A549 (cell line): ENCODE results near the gene RPA3. TPM values are rescaled to one million over a fixed set of nuclear protein-coding genes. Genes with fewer than 3 reads are reported as not detected.
A peak's percentile ranks its signal among the peaks of the same experiment; 100 is the strongest.

Experiments used
- ATAC-seq, 2 experiments: fragments of 200-7000 bp in 1 of 2; fragments of >200 bp in 1 of 2; cut with Nextera tagmentation in 1 of 2; cut with Tn5 transposase in 1 of 2; 3 replicates each; pipeline versions ENCODE4 v1.8.0 to v1.9.1; 2018 to 2020; ENCODE audit warnings: mild to moderate bottlenecking in 1 of 2, moderate library complexity in 1 of 2
- CTCF ChIA-PET: fragments of 300-600 bp; sonication (Branson Sonifier 250); formaldehyde crosslinking; extraction: SDS; loops from one replicate; lab custom pipeline; 2021; ENCODE audit warnings: antibody characterized with exemption, inconsistent platforms; lab: Yijun Ruan, JAX
- POLR2A ChIA-PET: fragments of 350-600 bp; formaldehyde crosslinking; extraction: SDS; loops from one replicate; lab custom pipeline; 2021; ENCODE audit warnings: antibody characterized with exemption, inconsistent platforms; lab: Yijun Ruan, JAX
- DNase-seq, 2 experiments: peaks; one replicate each; pipeline versions ENCODE4 v3.0.0 to v3.0.0-alpha.2; 2011 to 2016; ENCODE audit warnings: low read depth in 1 of 2, low spot score in 1 of 2
- FAIRE-seq: peaks from 2 replicates; lab custom pipeline; 2011; peaks lifted over from hg19 to GRCh38; lab: Jason Lieb, UNC
- H3K27ac ChIP-seq, 2 experiments: fragments of >200 bp; sonication (Bioruptor Twin); formaldehyde crosslinking; 3 replicates each; pipeline ENCODE4 v1.5.1; 2016 to 2017
- H3K4me1 ChIP-seq: fragments of >200 bp; sonication (Bioruptor Twin); formaldehyde crosslinking; 3 replicates; pipeline ENCODE4 v1.6.1; 2016
- H3K4me2 ChIP-seq: fragments of >200 bp; sonication (Bioruptor Twin); formaldehyde crosslinking; 3 replicates; pipeline ENCODE4 v1.6.1; 2016
- H3K4me3 ChIP-seq: fragments of >200 bp; sonication (Bioruptor Twin); formaldehyde crosslinking; 3 replicates; pipeline ENCODE4 v1.5.1; 2016
- H3K9me3 ChIP-seq: fragments of >200 bp; sonication (Bioruptor Twin); formaldehyde crosslinking; 3 replicates; pipeline ENCODE4 v1.6.1; 2016
- BHLHE40 ChIP-seq: IDR thresholded peaks from 2 replicates; pipeline ENCODE4 v1.6.1; 2012; ENCODE audit warnings: low read depth, low read length, inconsistent platforms
- CBX8 ChIP-seq: fragments of 200-600 bp; sonication (generic); IDR thresholded peaks from 2 replicates; pipeline ENCODE4 v1.6.1; 2016
- CEBPB ChIP-seq, 2 experiments: fragments of >200 bp in 1 of 2; sonication (Bioruptor Twin) in 1 of 2; formaldehyde crosslinking in 1 of 2; IDR thresholded peaks; 2 replicates each; pipeline ENCODE4 v1.6.1; 2012 to 2016
- CTCF ChIP-seq: fragments of >200 bp; sonication (Bioruptor Twin); formaldehyde crosslinking; IDR thresholded peaks from 3 replicates; pipeline ENCODE4 v1.5.1; 2016
- E2F6 ChIP-seq: IDR thresholded peaks from 2 replicates; pipeline ENCODE4 v1.6.1; 2012; ENCODE audit warnings: low read depth, borderline replicate concordance
- EHF ChIP-seq: fragments of 250-450 bp; sonication (Bioruptor Pico); IDR thresholded peaks from 2 replicates; pipeline ENCODE4 v1.5.0; 2020; ENCODE audit warnings: mild to moderate bottlenecking
- ELK1 ChIP-seq: fragments of 150-350 bp; IDR thresholded peaks from 2 replicates; pipeline ENCODE4 v1.6.1; 2014; ENCODE audit warnings: low read depth, mild to moderate bottlenecking, low read length
- FOSB ChIP-seq: fragments of 250-450 bp; sonication (Bioruptor Pico); IDR thresholded peaks from 2 replicates; pipeline ENCODE4 v1.5.0; 2020; ENCODE audit warnings: mild to moderate bottlenecking, moderate library complexity
- FOSL2 ChIP-seq, 2 experiments: fragments of 450-650 bp in 1 of 2; fragments of >200 bp in 1 of 2; sonication (Bioruptor Twin) in 1 of 2; formaldehyde crosslinking; IDR thresholded peaks; 2 replicates each; pipeline versions ENCODE4 v1.5.0 to v1.6.1; 2016 to 2020; ENCODE audit warnings: mild to moderate bottlenecking in 1 of 2, moderate library complexity in 1 of 2
- GATA3 ChIP-seq: IDR thresholded peaks from 2 replicates; pipeline ENCODE4 v1.6.1; 2012; ENCODE audit warnings: borderline replicate concordance
- HEYL ChIP-seq: fragments of 250-450 bp; sonication (Bioruptor Pico); IDR thresholded peaks from 2 replicates; pipeline ENCODE4 v1.8.0; 2021; ENCODE audit warnings: mild to moderate bottlenecking, moderate library complexity
- HOXB13 ChIP-seq: fragments of 250-450 bp; sonication (Bioruptor Pico); IDR thresholded peaks from 2 replicates; pipeline ENCODE4 v1.5.0; 2020; ENCODE audit warnings: low read depth, mild to moderate bottlenecking, moderate library complexity
- HOXB5 ChIP-seq: fragments of 250-450 bp; sonication (Bioruptor Pico); IDR thresholded peaks from 2 replicates; pipeline ENCODE4 v1.5.0; 2020; ENCODE audit warnings: mild to moderate bottlenecking, moderate library complexity
- JUN ChIP-seq, 2 experiments: fragments of >200 bp; sonication (Bioruptor Twin); formaldehyde crosslinking; IDR thresholded peaks; 2 replicates in 1 of 2; 3 replicates in 1 of 2; pipeline ENCODE4 v1.6.1; 2016 to 2017
- JUNB ChIP-seq: fragments of >200 bp; sonication (Bioruptor Twin); formaldehyde crosslinking; IDR thresholded peaks from 2 replicates; pipeline ENCODE4 v1.6.1; 2016
- KDM1A ChIP-seq: fragments of 200-600 bp; sonication (generic); IDR thresholded peaks from 2 replicates; pipeline ENCODE4 v1.6.1; 2016; ENCODE audit warnings: low read depth, mild to moderate bottlenecking
- KDM5A ChIP-seq: fragments of 200-600 bp; sonication (generic); IDR thresholded peaks from 2 replicates; pipeline ENCODE4 v1.6.1; 2016; ENCODE audit warnings: antibody characterized with exemption, mild to moderate bottlenecking
- NPAS2 ChIP-seq: fragments of 250-450 bp; sonication (Bioruptor Pico); IDR thresholded peaks from 2 replicates; pipeline ENCODE4 v1.8.0; 2022; ENCODE audit warnings: mild to moderate bottlenecking, moderate library complexity, borderline replicate concordance
- NR3C1 ChIP-seq: fragments of >200 bp; sonication (Bioruptor Twin); formaldehyde crosslinking; IDR thresholded peaks from 3 replicates; pipeline ENCODE4 v1.6.1; 2017
- PBX3 ChIP-seq: IDR thresholded peaks from 2 replicates; pipeline ENCODE4 v1.6.1; 2012
- RFX5 ChIP-seq: fragments of 450-650 bp; IDR thresholded peaks from 2 replicates; pipeline ENCODE4 v1.7.1; 2014; ENCODE audit warnings: antibody characterized with exemption, mild to moderate bottlenecking, moderate library complexity
- SREBF2 ChIP-seq: fragments of 450-650 bp; IDR thresholded peaks from 2 replicates; pipeline ENCODE4 v1.6.1; 2014; ENCODE audit warnings: mild to moderate bottlenecking, moderate library complexity
- ZNF302 ChIP-seq: fragments of 250-450 bp; sonication (Bioruptor Pico); IDR thresholded peaks from 2 replicates; pipeline ENCODE4 v1.9.0; 2021; ENCODE audit warnings: inconsistent platforms, mild to moderate bottlenecking, moderate library complexity
- ZSCAN20 ChIP-seq: fragments of 250-450 bp; sonication (Bioruptor Pico); IDR thresholded peaks from 2 replicates; pipeline ENCODE4 v1.8.0; 2022; ENCODE audit warnings: mild to moderate bottlenecking, moderate library complexity
- WGBS: methylation state at CpG from one replicate; pipeline ENCODE4 v1.1.6; 2017; ENCODE audit errors: missing lambda C conversion rate; 5-methylcytosine and 5-hydroxymethylcytosine counted together
- polyA plus RNA-seq, 4 experiments: library from polyadenylated mRNA; depleted of rRNA in 3 of 4; stranded (reverse); fragments of >200 nt; fragmentation: RNase III in 1 of 4; extraction: RNeasy Plus Mini Kit Qiagen cat#74134 plus additional on column Dnase treatment in 1 of 4; gene quantifications; 2 replicates in 3 of 4; 3 replicates in 1 of 4; pipeline ENCODE4 v1.2.3, GENCODE V29; 2011 to 2017
- TF ChIP-seq, protein P1 (sequence below): fragments of 450-650 bp; IDR thresholded peaks from 2 replicates; pipeline ENCODE4 v1.6.1; 2014; ENCODE audit warnings: antibody characterized with exemption

Gene RPA3
- polyA plus RNA-seq, 2 of the 4 experiments (the other 2 are of a cell fraction), result 95.1 to 129 TPM

GRCh38 chr7:7642081-7642480 lies 76.3 kb downstream of the RPA3 start (continued):
- no peak for TF ChIP-seq NR3C1
- TF ChIP-seq HOXB13 (CRISPR knock-in tag), result no peak

DNA sequence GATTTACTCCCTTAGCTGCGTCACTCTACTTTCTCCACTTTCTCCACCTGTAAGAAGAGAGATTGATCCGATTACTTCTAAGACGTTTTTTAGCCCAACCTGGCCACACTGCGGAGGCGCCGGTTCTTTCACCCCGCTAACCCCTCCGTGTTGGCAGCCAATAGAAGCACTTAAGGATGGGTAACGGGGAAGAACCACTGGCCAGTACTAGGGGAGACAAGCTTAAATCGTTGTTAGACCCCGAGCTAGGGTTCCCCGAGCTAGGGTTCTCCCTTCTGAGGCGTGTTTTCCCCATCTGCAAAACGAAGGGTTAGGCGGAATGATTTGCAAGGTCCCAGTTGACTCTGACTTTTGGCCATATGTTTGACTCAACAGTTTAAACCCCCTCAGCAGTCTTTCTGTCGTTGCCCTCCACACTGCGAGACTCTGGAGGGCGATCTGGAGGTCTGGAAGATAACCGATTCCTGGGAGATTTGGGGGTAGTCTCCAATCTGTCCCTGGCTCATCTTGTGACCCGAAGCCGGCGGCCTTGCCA lies 77.2 kb downstream of the RPA3 start:
- DNase-seq, result peak in 1 of 2 experiments; percentile 24
- WGBS, result 13% methylated on average over 22 of the region's 22 CpGs

DNA sequence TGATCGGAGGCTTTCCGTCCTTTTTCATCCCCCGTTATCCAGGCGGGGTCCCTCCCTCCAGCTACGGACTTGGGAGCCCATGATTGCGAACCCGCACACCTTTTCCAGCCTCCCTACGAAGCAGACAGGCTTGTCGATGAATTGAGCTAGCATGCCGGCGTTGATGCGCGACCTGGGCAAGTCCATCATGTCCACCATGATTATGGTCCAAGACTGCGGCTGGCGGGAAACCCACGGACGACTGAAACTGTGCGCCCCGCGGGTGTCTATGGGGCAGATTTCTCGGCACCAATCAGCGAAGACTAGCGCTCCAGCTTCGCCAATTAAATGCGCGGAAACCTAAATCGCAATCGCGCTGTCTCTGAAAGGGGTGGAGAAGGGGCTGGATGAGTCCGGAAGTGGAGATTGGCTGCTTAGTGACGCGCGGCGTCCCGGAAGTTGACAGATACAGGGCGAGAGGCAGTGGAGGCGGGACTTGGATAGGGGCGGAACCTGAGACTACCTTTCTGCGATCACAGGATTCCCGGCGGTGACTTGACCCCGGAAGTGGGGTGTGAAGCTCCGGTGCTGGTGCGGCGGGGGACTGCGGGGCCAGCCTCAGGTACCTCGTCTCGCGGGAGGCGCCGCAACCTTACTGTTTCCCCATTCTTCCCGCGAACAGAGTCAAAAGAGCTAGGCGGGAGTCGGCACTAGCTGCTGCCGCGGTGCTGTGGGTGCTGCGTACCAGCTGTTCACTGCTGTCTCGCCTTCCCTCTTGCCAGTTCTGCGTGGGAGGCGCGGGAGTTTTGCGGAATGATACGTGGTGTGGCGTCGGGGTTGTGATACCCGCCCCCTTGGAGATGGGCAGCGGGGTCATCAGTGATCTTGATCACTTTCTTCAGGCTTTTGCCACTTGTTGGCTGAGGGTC lies 77.9 kb downstream of the RPA3 start, which contains the start of gene UMAD1:
Gene UMAD1 (plus strand): TSS at position 532 of the 908 bp plus-strand sequence. CDS start 32,620 bp downstream, outside the sequence.
- ChIA-PET CTCF (interaction anchor here (1.1 to 2.7 kb wide), 4 partner anchors 41 to 330 kb away, joined by 3 to 11 read pairs (median 4); no protein-coding TSS in a partner anchor), POLR2A (interaction anchor here (0.6 to 1.9 kb wide), 12 partner anchors 12 to 541 kb away, joined by 3 to 6 read pairs (median 3); partner anchors contain the start of genes C1GALT1 and GLCCI1)
- Histone ChIP-seq H3K4me3 (peak within 1 kb of the TSS; percentile 89), H3K27ac (peak within 1 kb of the TSS; percentile 81 to 91), H3K9me3 (no peaks in the 10 kb centered on the region), H3K4me2 (peak within 1 kb of the TSS; percentile 96), H3K4me1 (peaks cover 17% of the 10 kb centered on the region; the same call in 2 of the 3 replicates)
- WGBS, result 1% methylated on average over 56 of the region's 68 CpGs
- peak; percentile 93 to 99 for DNase-seq
- peak; percentile 63 for FAIRE-seq
- ATAC-seq, result peak; percentile 98 to 99
- TF ChIP-seq FOSL2 (IDR thresholded peaks at IDR 0.05) (no peak), FOSL2 (CRISPR knock-in tag; IDR thresholded peaks at IDR 0.05) (no peak; the same call in 1 of the 2 replicates), HEYL (no peak), FOSB (CRISPR knock-in tag) (peak; percentile 21; the same call in 1 of the 2 replicates), E2F6 (peak; percentile 89), ELK1 (no peak), SREBF2 (no peak), CBX8 (no peak), PBX3 (peak; percentile 60; the same call in 1 of the 2 replicates), KDM1A (peak; percentile 76; the same call in 1 of the 2 replicates), EHF (CRISPR knock-in tag) (no peak), CEBPB (IDR thresholded peaks at IDR 0.05) (no peak; a peak in 1 of 4 replicates), JUN (IDR thresholded peaks at IDR 0.05) (peak; percentile 69 to 71; a peak in 4 of 5 replicates), NR3C1 (no peak), GATA3 (no peak), KDM5A (peak; percentile 85), ZNF302 (CRISPR knock-in tag) (no peak), NPAS2 (CRISPR knock-in tag) (no peak), BHLHE40 (no peak)
- TF ChIP-seq, protein P1, sequence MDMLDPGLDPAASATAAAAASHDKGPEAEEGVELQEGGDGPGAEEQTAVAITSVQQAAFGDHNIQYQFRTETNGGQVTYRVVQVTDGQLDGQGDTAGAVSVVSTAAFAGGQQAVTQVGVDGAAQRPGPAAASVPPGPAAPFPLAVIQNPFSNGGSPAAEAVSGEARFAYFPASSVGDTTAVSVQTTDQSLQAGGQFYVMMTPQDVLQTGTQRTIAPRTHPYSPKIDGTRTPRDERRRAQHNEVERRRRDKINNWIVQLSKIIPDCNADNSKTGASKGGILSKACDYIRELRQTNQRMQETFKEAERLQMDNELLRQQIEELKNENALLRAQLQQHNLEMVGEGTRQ, result no peak

More for the DNA sequence above, 77.2 kb downstream of the RPA3 start:
- no peak for FAIRE-seq
- Histone ChIP-seq H3K27ac (peak overlapping the region; percentile 81 to 91), H3K4me1 (peaks cover 17% of the 10 kb centered on the region; the same call in 2 of the 3 replicates), H3K9me3 (no peaks in the 10 kb centered on the region), H3K4me3 (peak overlapping the region; percentile 89), H3K4me2 (peak overlapping the region; percentile 96)
- TF ChIP-seq ZSCAN20 (no peak), HOXB13 (CRISPR knock-in tag) (no peak), KDM1A (no peak), FOSB (CRISPR knock-in tag) (no peak), HOXB5 (CRISPR knock-in tag) (no peak), RFX5 (no peak), CTCF (no peak), JUNB (no peak)
- POLR2A ChIA-PET, result interaction anchor here (1.2 to 1.9 kb wide), 5 partner anchors 40 to 542 kb away, joined by 3 to 6 read pairs (median 5); partner anchors contain the start of genes C1GALT1 and GLCCI1
- ATAC-seq, result peak; percentile 17 to 36
- CTCF ChIA-PET, result interaction anchor here (1.1 to 2.7 kb wide), 4 partner anchors 40 to 329 kb away, joined by 3 to 11 read pairs (median 4); no protein-coding TSS in a partner anchor
